Spleen (tissue), 7 donors: ENCODE results near the gene FAM171A2.

Source experiments
- POLR2A ChIP-seq, 3 donors: fragments of 450-650 bp; IDR thresholded peaks; one replicate each; pipeline ENCODE4 v1.5.1; 2017; ENCODE audit warnings: antibody characterized with exemption in 3 of 3, mild to moderate bottlenecking in 1 of 3
- POLR2AphosphoS5 ChIP-seq, 3 donors: sonication (generic); formaldehyde crosslinking; IDR thresholded peaks; one replicate each; pipeline ENCODE4 v1.5.1; 2017; ENCODE audit warnings: antibody characterized with exemption in 3 of 3
- TF ChIP-seq, protein P1 (sequence below), 11 experiments: fragments of 200-600 bp in 7 of 11; fragments of 450-650 bp in 4 of 11; sonication (generic) in 4 of 11; IDR thresholded peaks in 8 of 11; conservative IDR thresholded peaks in 3 of 11; 1 replicate in 7 of 11; 2 replicates in 4 of 11; pipeline versions ENCODE4 v1.4.0 to v1.8.0; 2016 to 2021; ENCODE audit warnings: antibody characterized with exemption in 11 of 11, inconsistent platforms in 4 of 11, mild to moderate bottlenecking in 1 of 11
- donor health status: DM: no; HTN: no; CAD: no; lungs with moderate emphysema.
- donor health status: DM: no; HTN: no; CAD: no.
- donor health status: DM: no; HTN: no; CAD: no.

DNA sequence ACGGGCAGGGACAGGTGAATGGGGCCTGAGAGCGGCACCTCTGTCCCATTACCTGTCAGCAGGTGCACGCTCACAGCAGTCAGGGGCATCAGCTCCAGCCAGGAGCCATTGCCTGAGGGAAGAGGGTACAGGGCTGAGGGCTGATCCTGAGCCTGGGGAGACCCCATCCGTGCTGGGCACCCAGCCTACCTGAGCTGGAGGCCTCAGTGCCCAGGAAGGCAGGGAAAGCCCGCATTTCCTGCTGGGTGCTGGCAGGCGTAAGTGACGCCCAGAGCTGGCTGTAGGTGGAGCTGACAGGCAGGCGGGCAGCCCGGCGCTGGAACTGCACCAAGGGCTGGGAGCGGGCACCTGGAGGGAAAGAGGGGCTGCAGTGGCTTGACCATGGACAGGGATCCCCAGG, 7.4 kb downstream of the FAM171A2 start:
- TF ChIP-seq POLR2A (IDR thresholded peaks at IDR 0.05): no peak
- TF ChIP-seq, protein P1, sequence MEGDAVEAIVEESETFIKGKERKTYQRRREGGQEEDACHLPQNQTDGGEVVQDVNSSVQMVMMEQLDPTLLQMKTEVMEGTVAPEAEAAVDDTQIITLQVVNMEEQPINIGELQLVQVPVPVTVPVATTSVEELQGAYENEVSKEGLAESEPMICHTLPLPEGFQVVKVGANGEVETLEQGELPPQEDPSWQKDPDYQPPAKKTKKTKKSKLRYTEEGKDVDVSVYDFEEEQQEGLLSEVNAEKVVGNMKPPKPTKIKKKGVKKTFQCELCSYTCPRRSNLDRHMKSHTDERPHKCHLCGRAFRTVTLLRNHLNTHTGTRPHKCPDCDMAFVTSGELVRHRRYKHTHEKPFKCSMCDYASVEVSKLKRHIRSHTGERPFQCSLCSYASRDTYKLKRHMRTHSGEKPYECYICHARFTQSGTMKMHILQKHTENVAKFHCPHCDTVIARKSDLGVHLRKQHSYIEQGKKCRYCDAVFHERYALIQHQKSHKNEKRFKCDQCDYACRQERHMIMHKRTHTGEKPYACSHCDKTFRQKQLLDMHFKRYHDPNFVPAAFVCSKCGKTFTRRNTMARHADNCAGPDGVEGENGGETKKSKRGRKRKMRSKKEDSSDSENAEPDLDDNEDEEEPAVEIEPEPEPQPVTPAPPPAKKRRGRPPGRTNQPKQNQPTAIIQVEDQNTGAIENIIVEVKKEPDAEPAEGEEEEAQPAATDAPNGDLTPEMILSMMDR (IDR thresholded peaks at IDR 0.05 in 8 of 11, conservative IDR thresholded peaks at IDR 0.05 in 3 of 11): no peak
- TF ChIP-seq POLR2AphosphoS5 (IDR thresholded peaks at IDR 0.05): no peak
